Kidney epithelial cell (primary cell): Measurements from ENCODE around the gene ZNF14. TPM values are rescaled to one million over a fixed set of nuclear protein-coding genes. Genes with fewer than 3 reads are reported as not detected.
"Not testable (repeated sequence)": the region's sequence is repeated elsewhere in the genome, so short reads cannot be mapped to it uniquely, and the experiment has no call there.

ENCODE experiments used
- DNase-seq: peaks from one replicate; pipeline ENCODE4 v3.0.0-alpha.2; 2010; ENCODE audit warnings: low read depth
- H3K27me3 ChIP-seq: 2 replicates; pipeline ENCODE4 v1.6.0; 2011; ENCODE audit warnings: low read length; ENCODE audit not compliant: control insufficient read depth, insufficient read depth
- H3K36me3 ChIP-seq: 2 replicates; pipeline ENCODE4 v1.5.1; 2011; ENCODE audit warnings: low read length; ENCODE audit not compliant: control insufficient read depth, insufficient read depth
- H3K4me3 ChIP-seq: 2 replicates; pipeline ENCODE4 v1.5.1; 2011; ENCODE audit warnings: low read depth, mild to moderate bottlenecking, control low read depth, low read length
- total RNA-seq: library from RNA; depleted of rRNA; stranded (reverse); fragments of >200 nt; gene quantifications from 2 replicates; pipeline ENCODE4 v1.2.3, GENCODE V29; 2015
- TF ChIP-seq, protein P1 (sequence below): IDR thresholded peaks from 2 replicates; pipeline ENCODE4 v1.5.1; 2011; ENCODE audit warnings: mild to moderate bottlenecking, moderate library complexity, low read length, control low read depth, inconsistent platforms; ENCODE audit not compliant: insufficient read depth, poor library complexity, severe bottlenecking

The ZNF14 gene
- total RNA-seq, 1 donor from 2014 or later = 4.0 TPM

DNA sequence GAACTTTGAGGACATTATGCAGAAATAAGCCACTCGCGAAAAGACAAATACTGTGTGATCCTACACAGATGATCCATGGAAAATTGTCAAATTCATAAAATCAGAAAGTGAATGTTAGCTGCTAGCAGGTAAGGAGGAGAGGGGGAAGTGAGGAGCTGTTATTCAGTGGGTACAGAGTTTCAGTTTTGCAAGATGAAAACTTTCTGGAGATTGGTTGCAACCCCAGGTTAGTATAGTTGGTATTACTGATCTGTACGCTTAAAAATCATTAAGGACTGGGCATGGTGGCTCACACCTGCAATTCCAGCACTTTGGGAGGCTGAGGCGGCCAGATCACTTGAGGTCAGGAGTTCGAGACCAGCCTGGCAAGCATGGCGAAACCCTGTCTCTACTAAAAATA lies 46.3 kb downstream of the ZNF14 start:
- TF ChIP-seq, protein P1, sequence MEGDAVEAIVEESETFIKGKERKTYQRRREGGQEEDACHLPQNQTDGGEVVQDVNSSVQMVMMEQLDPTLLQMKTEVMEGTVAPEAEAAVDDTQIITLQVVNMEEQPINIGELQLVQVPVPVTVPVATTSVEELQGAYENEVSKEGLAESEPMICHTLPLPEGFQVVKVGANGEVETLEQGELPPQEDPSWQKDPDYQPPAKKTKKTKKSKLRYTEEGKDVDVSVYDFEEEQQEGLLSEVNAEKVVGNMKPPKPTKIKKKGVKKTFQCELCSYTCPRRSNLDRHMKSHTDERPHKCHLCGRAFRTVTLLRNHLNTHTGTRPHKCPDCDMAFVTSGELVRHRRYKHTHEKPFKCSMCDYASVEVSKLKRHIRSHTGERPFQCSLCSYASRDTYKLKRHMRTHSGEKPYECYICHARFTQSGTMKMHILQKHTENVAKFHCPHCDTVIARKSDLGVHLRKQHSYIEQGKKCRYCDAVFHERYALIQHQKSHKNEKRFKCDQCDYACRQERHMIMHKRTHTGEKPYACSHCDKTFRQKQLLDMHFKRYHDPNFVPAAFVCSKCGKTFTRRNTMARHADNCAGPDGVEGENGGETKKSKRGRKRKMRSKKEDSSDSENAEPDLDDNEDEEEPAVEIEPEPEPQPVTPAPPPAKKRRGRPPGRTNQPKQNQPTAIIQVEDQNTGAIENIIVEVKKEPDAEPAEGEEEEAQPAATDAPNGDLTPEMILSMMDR = no peak
- no peak for DNase-seq
- Histone ChIP-seq H3K36me3 (no peaks in the 10 kb centered on the region), H3K27me3 (no peaks in the 10 kb centered on the region), H3K4me3 (no peak overlapping the region)

DNA sequence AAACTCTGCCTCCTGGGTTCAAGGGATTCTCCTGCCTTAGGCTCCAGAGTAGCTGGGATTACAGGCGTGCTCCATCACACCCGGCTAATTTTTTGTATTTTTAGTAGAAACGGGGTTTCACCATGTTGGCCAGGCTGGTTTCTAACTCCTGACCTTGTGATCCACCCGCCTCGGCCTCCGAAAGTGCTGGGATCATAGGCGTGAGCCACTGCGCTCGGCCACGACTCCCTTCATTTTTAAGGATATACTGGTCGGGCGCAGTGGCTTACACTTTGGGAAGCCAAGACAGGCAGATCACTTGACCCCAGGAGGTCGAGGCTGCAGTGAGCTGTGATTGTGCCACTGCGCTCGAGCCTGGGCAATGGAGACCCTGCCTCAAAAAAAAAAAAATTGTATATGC lies 46.8 kb downstream of the ZNF14 start:
- H3K36me3 ChIP-seq, DNase-seq, H3K4me3 ChIP-seq, H3K27me3 ChIP-seq: not testable (repeated sequence)

DNA sequence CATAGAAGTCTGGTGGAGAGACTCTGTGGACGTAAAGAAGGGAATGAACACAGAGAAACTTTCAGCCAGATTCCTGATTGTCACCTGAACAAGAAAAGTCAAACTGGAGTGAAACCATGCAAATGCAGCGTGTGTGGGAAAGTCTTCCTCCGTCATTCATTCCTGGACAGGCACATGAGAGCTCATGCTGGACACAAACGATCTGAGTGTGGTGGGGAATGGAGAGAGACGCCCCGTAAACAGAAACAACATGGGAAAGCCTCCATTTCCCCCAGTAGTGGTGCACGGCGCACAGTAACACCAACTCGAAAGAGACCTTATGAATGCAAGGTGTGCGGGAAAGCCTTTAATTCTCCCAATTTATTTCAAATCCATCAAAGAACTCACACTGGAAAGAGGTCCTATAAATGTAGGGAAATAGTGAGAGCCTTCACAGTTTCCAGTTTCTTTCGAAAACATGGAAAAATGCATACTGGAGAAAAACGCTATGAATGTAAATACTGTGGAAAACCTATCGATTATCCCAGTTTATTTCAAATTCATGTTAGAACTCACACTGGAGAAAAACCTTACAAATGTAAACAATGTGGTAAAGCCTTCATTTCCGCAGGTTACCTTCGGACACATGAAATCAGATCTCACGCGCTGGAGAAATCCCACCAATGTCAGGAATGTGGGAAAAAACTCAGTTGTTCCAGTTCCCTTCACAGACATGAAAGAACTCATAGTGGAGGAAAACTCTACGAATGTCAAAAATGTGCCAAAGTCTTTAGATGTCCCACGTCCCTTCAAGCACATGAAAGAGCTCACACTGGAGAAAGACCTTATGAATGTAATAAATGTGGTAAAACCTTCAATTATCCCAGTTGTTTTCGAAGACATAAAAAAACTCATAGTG lies 53.5 kb downstream of the ZNF14 start:
- no peak overlapping the region for H3K4me3 ChIP-seq
- peaks cover 1% of the 10 kb centered on the region for H3K36me3 ChIP-seq

DNA sequence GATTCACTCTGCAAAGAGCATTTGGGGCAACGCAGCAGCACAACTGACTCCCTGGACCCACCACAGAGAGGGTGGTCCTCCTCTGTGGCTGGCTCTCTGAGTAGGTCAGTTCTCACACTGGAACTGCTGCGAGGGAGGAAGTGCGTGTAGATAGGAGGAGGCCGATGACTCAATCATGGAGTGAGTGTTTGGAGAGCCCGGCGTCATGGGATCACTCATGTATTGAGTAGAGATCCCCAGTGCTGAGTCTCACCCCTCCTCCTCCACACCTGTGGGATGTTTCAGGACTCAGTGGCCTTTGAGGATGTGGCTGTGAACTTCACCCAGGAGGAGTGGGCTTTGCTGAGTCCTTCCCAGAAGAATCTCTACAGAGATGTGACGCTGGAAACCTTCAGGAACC lies 55.3 kb downstream of the ZNF14 start:
- no peaks in the 10 kb centered on the region for H3K27me3 ChIP-seq
- no peak overlapping the region for H3K4me3 ChIP-seq
- peaks cover 1% of the 10 kb centered on the region for H3K36me3 ChIP-seq
- TF ChIP-seq, protein P1 = no peak
- no peak for DNase-seq

More for the DNA sequence above, 53.5 kb downstream of the ZNF14 start:
- no peaks in the 10 kb centered on the region for H3K27me3 ChIP-seq
- DNase-seq = no peak
- TF ChIP-seq, protein P1 = no peak

DNA sequence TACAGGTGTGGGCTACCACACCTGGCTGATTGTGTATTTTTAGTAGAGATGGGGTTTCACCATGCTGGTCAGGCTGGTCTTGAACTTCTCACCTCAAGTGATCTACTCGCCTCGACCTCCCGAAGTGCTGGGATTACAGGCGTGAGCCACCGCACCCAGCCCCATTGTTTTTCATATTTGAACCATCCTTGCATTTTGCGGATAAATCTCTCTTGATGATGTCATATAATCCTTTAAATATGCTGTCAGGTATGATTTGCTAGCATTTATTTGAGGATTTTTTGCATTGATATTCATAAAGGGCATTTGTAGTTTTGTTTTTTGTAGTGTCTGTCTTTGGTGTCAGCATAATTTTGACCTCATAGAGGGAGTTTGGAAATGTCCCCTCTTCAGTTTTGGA lies 58.6 kb downstream of the ZNF14 start:
- peaks cover 1% of the 10 kb centered on the region for H3K36me3 ChIP-seq
- no peak overlapping the region for H3K4me3 ChIP-seq
- H3K27me3 ChIP-seq = no peaks in the 10 kb centered on the region
- no peak for DNase-seq
- TF ChIP-seq, protein P1 = no peak

DNA sequence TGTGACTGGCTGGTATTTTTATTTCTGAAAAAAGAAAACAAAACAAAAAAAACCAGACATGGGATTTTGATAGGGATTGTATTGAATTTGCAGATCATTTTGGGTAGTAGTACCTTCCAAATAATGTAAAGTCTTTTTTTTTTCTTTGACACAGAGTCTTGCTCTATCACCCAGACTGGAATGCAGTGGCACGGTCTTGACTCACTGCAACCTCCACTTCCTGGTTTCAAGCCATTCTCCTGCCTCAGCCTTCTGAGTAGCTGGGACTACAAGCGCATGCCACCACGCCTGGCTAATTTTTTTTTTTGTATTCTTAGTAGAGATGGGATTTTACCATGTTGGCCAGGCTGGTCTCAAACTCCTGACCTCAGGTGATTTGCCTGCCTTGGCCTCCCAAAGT lies 60.1 kb downstream of the ZNF14 start:
- Histone ChIP-seq H3K27me3 (no peaks in the 10 kb centered on the region), H3K36me3 (no peaks in the 10 kb centered on the region), H3K4me3 (no peak overlapping the region)
- TF ChIP-seq, protein P1 = no peak
- no peak for DNase-seq
